Natural killer cell (primary cell): ENCODE results near the gene HSPB3. TPM values are rescaled to one million over a fixed set of nuclear protein-coding genes. Genes with fewer than 3 reads are reported as not detected.
"Not testable (repeated sequence)": the region's sequence is repeated elsewhere in the genome, so short reads cannot be mapped to it uniquely, and the experiment has no call there.

ENCODE experiments used
- ATAC-seq, 3 donors: fragments of 150-1000 bp in 2 of 3; fragments of 200-7000 bp in 1 of 3; cut with Tn5 transposase; 1 replicate in 1 of 3; 2 replicates in 2 of 3; pipeline ENCODE4 v1.10.0; 2021; ENCODE audit warnings: mild to moderate bottlenecking in 2 of 3, moderate library complexity in 2 of 3
- DNase-seq, 2 donors: peaks; one replicate each; pipeline versions ENCODE4 v3.0.0 to v3.0.0-alpha.2; 2013 to 2021; ENCODE audit warnings: mixed read lengths in 1 of 2
- H3K27ac ChIP-seq: one replicate; pipeline ENCODE4 v1.5.1; 2013; ENCODE audit warnings: mild to moderate bottlenecking, low read length
- H3K27me3 ChIP-seq: one replicate; pipeline ENCODE4 v1.6.1; 2013; ENCODE audit warnings: low read length; ENCODE audit not compliant: control insufficient read depth, insufficient read depth
- H3K36me3 ChIP-seq: one replicate; pipeline ENCODE4 v1.6.1; 2013; ENCODE audit warnings: low read length; ENCODE audit not compliant: control insufficient read depth, insufficient read depth
- H3K4me1 ChIP-seq: one replicate; pipeline ENCODE4 v1.6.1; 2013; ENCODE audit warnings: low read length; ENCODE audit not compliant: control insufficient read depth, insufficient read depth
- H3K4me3 ChIP-seq: one replicate; pipeline ENCODE4 v1.5.1; 2013; ENCODE audit warnings: low read length
- H3K9me3 ChIP-seq: one replicate; pipeline ENCODE4 v1.6.1; 2013; ENCODE audit warnings: low read length; ENCODE audit not compliant: control insufficient read depth, insufficient read depth
- H3K27ac Mint-ChIP-seq, 2 donors: one replicate each; pipeline ENCODE4 v1.8.0; 2022; ENCODE audit warnings: mild to moderate bottlenecking in 2 of 2, mixed read lengths in 2 of 2, moderate library complexity in 1 of 2
- H3K27me3 Mint-ChIP-seq, 2 donors: one replicate each; pipeline ENCODE4 v1.8.0; 2022; ENCODE audit warnings: low read depth in 2 of 2, mixed read lengths in 2 of 2
- H3K36me3 Mint-ChIP-seq: one replicate; pipeline ENCODE4 v1.8.0; 2022; ENCODE audit warnings: mixed read lengths
- H3K4me1 Mint-ChIP-seq, 2 donors: one replicate each; pipeline ENCODE4 v1.8.0; 2022; ENCODE audit warnings: mixed read lengths in 2 of 2
- H3K4me3 Mint-ChIP-seq: one replicate; pipeline ENCODE4 v1.8.0; 2022; ENCODE audit warnings: mild to moderate bottlenecking, moderate library complexity, mixed read lengths
- H3K9me3 Mint-ChIP-seq, 2 donors: one replicate each; pipeline ENCODE4 v1.8.0; 2022; ENCODE audit warnings: mixed read lengths in 2 of 2
- CTCF ChIP-seq: fragments of 200-600 bp; IDR thresholded peaks from one replicate; pipeline ENCODE4 v1.8.0; 2022; ENCODE audit warnings: antibody characterized with exemption
- WGBS: methylation state at CpG from one replicate; pipeline ENCODE4 v1.1.7; 2013; ENCODE audit warnings: missing lambda C conversion rate; ENCODE audit not compliant: insufficient coverage; 5-methylcytosine and 5-hydroxymethylcytosine counted together
- intact Hi-C: fragments of 100-400 bp; cut with micrococcal nuclease; formaldehyde crosslinking; loops from one replicate; pipeline ENCODE4 v1.14.2; 2022
- total RNA-seq, 4 donors: library from RNA; stranded (reverse); fragments of 120-200 nt in 1 of 4; gene quantifications; one replicate each; pipeline versions ENCODE4 v1.2.3 to v1.2.4, GENCODE V29; 2013 to 2022

Gene HSPB3
- total RNA-seq, 3 donors from 2014 or later (not counting 1 experiment from before 2014, with no cell fraction given) = not detected

- Mint-ChIP-seq H3K27ac (no peak overlapping the region), H3K4me1 (peaks cover 0 to 5% of the 10 kb centered on the region in 2 donors), H3K4me3 (no peak overlapping the region), H3K27me3 (peaks cover 11 to 16% of the 10 kb centered on the region in 2 donors), H3K9me3 (no peaks in the 10 kb centered on the region), H3K36me3 (no peaks in the 10 kb centered on the region)
- Histone ChIP-seq H3K4me1 (no peaks in the 10 kb centered on the region), H3K9me3 (no peaks in the 10 kb centered on the region), H3K27me3 (peaks cover 2% of the 10 kb centered on the region), H3K36me3 (no peaks in the 10 kb centered on the region), H3K27ac (no peak overlapping the region), H3K4me3 (no peak overlapping the region)
- DNase-seq = no peak
- no peak for ATAC-seq
- WGBS = 86% methylated on average over 1 of the region's 1 CpG
- TF ChIP-seq CTCF = no peak
- intact Hi-C loops = no loop called here
Measured at GRCh38 chr5:54477941-54478478, 22.5 kb downstream of the HSPB3 start.

GRCh38 chr5:54480296-54480695 is 24.8 kb downstream of the HSPB3 start:
- H3K4me1 Mint-ChIP-seq = peaks cover 0 to 5% of the 10 kb centered on the region in 2 donors
- no peak overlapping the region for H3K4me3 ChIP-seq
- peaks cover 11 to 16% of the 10 kb centered on the region in 2 donors for H3K27me3 Mint-ChIP-seq
- TF ChIP-seq CTCF = no peak
- intact Hi-C loops = no loop called here
- no peaks in the 10 kb centered on the region for H3K36me3 Mint-ChIP-seq
- H3K4me3 Mint-ChIP-seq = no peak overlapping the region
- H3K27me3 ChIP-seq = peaks cover 2% of the 10 kb centered on the region
- DNase-seq (no peak), ATAC-seq (no peak)
- no peaks in the 10 kb centered on the region for H3K9me3 Mint-ChIP-seq
- H3K27ac Mint-ChIP-seq = no peak overlapping the region
- H3K4me1 ChIP-seq = no peaks in the 10 kb centered on the region
- no peak overlapping the region for H3K27ac ChIP-seq
- no peaks in the 10 kb centered on the region for H3K9me3 ChIP-seq
- no peaks in the 10 kb centered on the region for H3K36me3 ChIP-seq

- Histone ChIP-seq H3K36me3 (no peaks in the 10 kb centered on the region), H3K27me3 (no peaks in the 10 kb centered on the region), H3K4me3 (no peak overlapping the region), H3K9me3 (no peaks in the 10 kb centered on the region), H3K27ac (no peak overlapping the region), H3K4me1 (no peaks in the 10 kb centered on the region)
- no peaks in the 10 kb centered on the region for H3K36me3 Mint-ChIP-seq
- intact Hi-C loops = no loop called here
- H3K27me3 Mint-ChIP-seq = peaks cover 8 to 16% of the 10 kb centered on the region in 2 donors
- no peak for TF ChIP-seq CTCF
- ATAC-seq (no peak), DNase-seq (no peak)
- 92% methylated on average over 5 of the region's 5 CpGs for WGBS
- peaks cover 0 to 5% of the 10 kb centered on the region in 2 donors for H3K4me1 Mint-ChIP-seq
- H3K4me3 Mint-ChIP-seq = no peak overlapping the region
- H3K27ac Mint-ChIP-seq = no peak overlapping the region
- no peaks in the 10 kb centered on the region for H3K9me3 Mint-ChIP-seq
Measured at GRCh38 chr5:54484219-54484894, 28.9 kb downstream of the HSPB3 start.

- H3K27ac Mint-ChIP-seq, DNase-seq, H3K36me3 ChIP-seq, H3K27me3 ChIP-seq, H3K4me3 ChIP-seq, H3K4me1 ChIP-seq, H3K9me3 ChIP-seq, H3K36me3 Mint-ChIP-seq, ATAC-seq, H3K9me3 Mint-ChIP-seq, intact Hi-C loops, H3K4me3 Mint-ChIP-seq, H3K27ac ChIP-seq, H3K27me3 Mint-ChIP-seq, H3K4me1 Mint-ChIP-seq: not testable (repeated sequence)
Measured at GRCh38 chr5:54485659-54486058, 30.2 kb downstream of the HSPB3 start.
